GM18526 (cell line): ENCODE measurements around the gene BCOR.

Experiments used
- POLR2A ChIP-seq: IDR thresholded peaks from 3 replicates; pipeline ENCODE4 v1.6.1; 2011; ENCODE audit not compliant: insufficient read length; ENCODE audit errors: extremely low read depth

Gene BCOR

DNA sequence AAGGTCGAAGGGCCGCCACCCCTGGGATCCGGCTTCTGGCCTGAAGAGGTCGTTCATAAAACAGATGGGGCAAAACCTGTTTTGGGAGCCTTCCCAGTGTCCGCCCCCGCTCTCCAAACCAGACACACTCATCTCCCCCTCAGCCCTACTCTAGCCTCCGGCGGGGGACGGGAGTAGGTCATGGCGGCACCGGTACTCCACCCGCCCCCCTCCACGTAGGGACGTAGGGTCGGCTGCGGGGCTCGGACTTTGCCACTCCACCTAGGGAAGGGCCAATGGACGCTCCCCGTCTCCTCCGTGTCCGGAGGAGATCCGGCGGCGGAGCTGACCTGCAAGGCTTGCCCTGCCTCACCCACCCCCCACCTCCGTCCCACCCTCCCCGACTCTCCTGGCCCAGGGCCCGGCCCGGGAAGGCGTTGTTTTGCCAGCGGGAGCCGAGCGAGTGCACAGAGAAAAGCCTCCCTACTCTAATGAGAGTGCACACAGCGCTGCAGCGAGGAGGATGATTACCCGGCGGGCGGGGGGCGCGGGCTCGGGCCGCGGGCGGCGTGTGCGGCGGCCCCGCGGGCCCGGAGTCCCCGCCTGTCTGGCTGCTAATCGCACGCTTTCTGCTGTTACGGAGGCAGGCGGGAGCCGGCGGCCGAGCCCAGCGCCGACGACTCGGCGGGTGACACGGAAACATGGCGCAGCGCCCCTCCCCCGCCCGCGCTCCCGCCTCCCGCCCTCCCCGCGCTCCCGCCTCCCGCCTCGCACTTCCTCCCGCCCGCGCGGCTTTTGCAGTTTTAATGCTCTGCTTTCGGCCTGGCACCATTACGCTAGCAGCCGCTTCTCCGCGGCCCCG is 8.3 kb upstream of the BCOR start:
- TF ChIP-seq POLR2A = no peak

DNA sequence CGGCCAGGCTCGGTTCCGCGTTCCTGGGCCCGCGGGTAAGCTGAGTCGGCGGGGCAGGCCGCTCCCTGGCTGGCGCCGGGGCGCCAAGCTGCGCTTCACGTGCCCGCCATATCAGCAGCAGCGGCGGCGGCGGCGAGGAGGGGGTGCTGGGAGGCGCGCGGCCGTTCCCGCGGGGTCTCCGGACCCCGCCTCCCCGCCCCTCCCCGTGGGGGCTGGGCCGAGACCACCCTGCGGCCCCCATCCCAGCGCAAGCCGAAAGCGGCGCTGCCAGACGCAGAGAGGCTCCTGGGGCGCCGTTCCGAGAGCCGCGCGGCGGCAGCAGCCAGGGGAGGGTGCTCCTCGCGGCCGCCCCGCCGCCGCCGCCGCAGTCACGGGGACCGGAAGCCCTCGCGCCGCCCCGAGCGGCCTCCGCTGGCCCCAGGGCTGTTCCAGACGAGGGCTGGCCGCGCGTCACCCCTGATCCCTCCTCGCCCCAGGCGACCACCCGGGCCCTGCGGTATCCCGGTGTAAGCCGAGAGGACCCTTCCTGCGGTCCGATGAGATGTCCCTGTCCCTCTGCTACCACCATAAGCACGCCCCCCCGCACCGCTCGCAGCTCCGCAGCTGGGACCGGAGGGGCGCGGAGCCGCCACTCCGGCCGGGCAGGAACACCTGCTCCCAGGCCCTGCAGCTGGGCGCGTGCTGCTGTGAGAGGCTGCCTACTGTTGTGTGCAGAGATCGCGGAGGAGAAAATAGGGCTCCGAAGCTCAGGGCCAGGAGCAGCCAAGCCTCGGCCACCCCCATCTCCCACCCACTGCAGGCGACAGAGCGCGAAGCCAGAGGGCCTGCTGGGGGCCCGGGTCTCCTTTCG is 7.5 kb upstream of the BCOR start:
- TF ChIP-seq POLR2A = no peak

DNA sequence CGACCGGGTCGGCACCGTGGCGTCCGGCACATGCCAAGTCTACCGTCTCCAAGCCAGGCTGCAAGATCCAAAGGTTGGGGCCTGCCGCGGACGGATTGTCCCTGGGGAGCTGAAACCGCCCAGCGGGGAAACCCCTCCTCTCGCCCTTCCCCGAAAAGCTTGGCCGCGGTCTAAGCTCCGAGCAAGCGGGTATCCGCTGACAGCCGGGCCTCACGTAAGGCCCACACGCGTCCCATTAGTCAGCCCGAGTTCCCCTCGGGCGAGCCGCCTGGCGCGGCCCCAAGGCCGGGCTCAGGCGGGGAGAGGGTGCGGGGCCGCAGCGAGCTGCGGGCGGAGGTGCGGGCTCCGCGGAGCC is 6.8 kb upstream of the BCOR start:
- TF ChIP-seq POLR2A = no peak

DNA sequence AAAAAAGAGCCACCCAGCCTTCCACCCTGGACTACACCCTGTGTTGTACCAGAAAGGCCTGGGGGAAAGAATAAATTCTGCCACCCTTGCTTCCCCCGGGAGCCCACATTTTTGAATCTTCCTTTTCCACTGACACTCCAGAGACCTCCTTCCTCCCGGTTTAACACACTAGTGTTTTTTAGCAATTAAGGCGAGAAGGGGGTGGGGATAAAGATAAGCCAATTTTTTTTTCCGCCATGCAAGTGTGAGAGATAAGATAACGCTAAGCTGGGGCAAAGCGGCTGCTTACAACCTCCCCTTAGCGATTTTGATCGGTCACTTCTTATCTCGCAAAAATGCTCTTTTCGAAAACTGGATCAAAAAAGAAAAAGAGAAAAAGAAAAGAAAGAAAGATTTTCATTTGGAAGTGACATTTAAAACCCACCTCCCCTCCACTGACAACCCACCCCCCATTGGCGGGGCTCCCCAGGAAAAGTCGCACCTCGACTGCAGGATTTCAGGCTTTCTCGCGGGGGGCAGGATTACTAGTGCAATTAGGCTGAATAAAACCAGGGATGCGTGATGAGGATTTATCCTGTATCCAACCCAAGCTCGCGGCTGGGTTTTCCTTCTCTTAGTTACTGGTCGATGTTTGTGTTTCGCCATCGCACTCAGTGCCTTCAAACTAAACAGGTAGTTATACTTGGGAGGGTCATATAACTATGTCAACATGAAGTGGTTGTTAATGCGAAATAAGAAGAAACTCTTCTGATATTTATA is 6.0 kb upstream of the BCOR start:
- TF ChIP-seq POLR2A = no peak

DNA sequence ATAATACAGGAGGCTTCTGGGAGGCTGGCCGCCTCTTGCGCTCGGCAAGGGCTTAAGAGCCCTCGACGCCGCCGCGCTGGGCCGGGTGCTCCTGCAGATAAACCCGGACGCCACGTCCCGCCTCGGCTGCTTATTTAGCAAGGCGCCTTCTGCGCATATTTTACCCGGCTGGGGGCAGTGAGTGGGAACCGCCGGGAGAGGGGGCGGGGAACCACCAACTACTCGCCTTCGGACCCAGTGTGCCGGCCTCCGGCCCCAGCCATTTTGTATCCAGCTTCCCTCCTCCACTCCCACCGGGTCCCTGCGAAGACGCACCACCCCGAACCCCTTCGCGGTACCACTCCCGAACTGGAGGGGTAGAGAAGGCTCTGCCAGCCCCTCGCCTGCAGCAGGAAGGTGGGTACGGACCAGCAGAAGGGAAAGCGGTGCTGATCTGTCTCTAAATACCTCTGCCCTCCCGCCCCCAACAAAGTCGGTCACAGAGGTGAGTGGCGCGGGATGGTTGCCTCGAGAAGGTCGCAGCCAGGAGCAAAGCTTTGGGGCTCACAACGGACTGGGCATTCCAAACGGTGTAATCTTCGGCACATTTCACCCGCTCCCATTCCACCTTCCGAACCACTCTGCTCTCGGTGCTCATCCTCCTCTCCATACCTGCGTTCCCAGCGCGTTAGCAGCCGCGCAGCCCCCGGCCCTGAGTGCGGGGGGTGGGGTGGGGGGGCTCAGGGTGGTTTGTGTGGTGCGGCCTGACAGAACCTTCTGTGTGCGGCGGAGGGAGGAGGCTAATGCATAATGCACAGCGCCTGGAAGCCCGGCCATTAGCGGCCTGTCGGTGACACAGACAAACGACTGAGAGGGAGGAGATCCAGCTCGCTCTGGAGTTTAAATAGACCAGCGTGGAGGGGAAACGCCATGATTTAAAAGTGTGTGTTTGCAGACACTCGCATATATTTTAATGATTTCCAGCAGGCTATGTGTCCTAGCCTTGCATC is 4.9 kb upstream of the BCOR start:
- TF ChIP-seq POLR2A = no peak

DNA sequence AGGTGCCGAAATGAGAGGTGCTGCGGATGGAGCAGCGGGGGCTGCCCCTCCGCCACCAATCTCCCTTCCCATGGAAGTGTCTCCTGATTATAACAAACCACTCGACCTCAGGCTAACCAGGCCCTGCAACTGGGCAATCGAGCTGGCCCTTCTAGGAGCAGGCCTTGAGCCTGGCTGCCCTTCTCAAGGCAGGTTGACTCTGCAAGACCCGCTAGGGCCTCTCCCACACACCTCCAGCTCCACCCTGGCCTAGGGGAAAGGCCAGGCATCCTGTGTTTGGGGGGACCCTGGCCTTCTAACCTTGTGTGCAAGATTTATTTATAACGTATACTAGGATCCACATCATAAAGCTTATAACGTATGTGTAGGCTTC is 3.7 kb upstream of the BCOR start:
- TF ChIP-seq POLR2A = no peak

DNA sequence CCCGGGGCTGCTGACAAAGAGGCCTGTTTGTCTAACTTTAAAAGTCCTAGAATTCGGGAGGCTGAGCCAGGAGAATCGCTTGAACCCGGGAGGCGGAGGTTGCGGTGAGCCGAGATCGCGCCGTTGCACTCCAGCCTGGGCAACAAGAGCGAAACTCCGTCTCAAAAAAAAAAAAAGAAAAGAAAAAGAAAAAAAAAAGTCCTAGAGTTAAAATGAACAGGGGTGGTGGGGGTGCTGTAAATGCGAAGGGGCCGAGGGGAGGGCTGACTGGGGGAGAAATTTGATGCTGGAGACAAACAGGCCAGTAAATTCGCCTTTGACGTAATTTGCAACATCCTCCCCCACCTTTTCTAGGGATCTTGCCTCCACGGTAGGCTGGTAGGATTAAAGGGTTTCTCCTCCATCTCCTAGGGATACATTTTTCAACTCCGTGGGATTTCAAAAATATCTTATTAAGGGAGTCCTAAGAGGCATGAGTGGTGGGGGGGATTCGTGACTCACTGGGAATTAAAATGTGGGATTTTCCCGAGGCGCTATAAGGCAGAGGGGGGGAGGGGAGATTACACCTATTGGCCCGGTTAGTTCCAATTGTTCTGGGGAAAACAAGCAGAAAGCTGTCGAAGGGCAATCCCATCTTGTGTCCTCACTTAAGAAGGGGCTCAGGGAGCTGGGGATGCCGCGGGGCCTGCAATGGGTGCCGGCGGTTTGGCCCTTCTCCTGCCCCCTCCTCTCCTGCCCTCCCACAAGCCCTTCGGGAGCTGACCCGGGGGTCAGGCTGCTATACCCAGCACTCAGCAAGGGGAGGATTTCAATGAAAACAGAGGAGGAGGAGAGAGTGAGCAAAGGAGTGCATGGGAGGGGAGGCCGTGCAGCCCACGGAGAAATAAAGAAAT is 3.0 kb upstream of the BCOR start:
- no peak for TF ChIP-seq POLR2A

DNA sequence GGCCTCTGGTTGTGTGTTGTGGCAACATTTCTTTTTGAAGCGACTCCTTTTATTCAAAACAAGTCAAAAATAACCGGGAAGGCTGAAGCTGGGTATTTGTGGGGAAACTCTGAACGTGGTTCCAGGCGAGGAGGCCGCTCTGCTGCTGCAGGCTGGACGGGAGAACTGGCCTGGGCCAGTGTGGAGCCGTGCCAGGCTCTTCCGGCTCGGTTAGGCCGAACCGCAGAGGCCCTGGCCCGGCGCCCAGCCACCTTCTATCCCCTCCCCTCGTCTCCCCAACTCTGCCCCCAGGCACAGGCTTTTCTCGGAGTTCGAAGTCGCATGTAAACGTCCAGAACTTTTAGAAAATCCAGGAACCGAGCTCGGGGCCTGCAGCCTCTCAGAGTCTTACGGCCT is 2.4 kb upstream of the BCOR start:
- no peak for TF ChIP-seq POLR2A

DNA sequence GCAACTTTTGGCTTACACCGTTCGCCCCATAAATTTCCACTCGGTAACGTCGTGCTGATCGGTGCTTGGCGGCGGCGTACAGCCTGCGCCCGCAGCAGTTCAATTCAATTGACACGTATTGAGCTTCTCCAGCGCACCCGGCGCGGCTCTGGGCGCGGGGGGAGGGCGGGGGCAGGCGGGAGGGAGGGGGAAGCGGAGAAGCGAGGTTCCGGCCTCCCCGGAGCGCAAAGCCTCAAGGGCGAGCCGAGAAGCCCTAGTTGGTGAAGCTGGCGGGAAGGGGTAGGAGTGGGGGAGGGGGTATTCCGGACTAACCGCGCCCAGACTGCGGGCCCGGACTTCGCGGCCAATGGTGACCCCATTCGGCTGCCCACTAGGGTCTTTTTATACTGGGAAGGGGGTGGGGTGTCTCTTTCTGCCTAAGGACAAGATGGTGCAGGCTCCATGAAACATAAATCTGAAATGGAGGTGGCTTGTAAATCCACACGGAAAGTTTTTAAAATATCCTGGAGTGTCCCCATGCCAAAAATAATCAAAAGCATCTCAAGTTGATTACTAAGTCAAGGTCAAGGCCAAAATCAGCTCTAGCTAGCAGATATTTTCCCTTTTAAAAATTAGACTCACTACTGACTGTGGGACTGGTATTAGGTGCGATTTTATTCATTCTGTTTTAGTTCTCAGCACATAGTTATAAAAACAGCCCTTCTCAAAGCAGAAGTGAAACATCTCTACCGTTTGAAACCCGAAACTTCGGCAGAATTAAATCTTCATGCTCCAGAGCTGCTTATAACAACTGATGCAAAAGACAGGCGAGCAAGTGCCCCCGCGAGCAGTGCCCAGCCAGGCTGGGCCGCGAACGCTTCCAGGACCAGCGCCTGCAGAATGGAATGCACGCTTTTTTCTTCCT is 1.5 kb upstream of the BCOR start:
- no peak for TF ChIP-seq POLR2A

DNA sequence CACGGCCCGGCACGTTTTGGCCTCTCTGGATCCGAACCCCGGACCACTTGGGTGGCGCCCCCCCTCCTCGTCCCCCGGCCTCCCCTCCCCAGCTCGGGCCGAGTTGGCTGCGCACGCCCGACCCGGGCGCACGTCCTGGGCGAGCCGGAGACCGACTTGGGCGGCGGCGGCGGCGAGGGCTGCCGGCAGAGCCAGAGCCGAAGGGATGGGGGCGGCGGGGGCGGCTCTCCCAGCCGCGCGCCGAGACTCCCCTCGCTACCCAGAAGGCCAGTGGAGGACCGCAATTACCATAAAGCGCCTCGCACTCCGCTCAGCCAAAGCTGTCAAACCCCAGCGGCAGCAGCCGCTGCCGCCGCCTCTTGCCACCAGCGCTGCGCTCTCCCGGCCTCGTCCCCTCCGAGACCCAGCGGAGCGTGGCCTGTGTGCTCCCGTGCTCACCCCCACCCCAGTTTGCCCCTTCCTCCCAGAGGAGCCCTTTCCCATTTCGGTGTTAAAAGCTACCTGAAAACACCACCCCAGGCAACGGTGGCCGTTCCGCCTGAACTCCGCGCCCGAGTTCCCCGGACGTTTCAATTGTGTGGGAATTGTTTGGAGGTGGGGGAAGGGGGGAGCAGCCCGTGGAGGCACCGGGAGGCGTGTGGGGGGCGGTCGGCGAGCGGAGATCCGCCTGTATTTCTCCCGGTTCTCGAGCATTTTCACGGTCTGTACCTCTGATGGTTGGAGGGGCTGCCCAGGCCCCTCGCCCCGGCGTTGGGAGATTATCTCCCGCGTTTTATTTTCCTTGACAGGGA is 701 bp upstream of the BCOR start:
- peak; percentile 42 for TF ChIP-seq POLR2A

DNA sequence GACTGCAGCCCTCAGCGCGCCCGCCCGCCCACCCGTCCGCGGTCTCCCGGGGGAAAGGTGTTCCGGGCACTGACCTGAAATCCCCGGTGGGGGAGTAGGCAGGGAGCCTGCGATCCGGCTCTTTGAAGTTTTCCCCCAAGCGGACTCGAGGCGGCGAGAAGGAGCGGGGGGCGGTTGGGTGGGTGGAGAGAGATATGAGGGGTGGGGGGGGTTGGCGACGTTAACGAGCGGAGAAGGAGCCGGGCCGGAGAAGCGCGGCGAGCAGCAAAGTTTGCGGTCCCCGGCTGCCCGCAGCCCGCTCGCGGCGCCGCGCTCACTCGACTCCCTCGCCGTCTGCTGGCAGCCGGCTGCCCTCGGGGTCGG is 636 bp downstream of the BCOR start:
- TF ChIP-seq POLR2A = no peak
